ENCODE measurements around the gene PPP1R26.

DNA sequence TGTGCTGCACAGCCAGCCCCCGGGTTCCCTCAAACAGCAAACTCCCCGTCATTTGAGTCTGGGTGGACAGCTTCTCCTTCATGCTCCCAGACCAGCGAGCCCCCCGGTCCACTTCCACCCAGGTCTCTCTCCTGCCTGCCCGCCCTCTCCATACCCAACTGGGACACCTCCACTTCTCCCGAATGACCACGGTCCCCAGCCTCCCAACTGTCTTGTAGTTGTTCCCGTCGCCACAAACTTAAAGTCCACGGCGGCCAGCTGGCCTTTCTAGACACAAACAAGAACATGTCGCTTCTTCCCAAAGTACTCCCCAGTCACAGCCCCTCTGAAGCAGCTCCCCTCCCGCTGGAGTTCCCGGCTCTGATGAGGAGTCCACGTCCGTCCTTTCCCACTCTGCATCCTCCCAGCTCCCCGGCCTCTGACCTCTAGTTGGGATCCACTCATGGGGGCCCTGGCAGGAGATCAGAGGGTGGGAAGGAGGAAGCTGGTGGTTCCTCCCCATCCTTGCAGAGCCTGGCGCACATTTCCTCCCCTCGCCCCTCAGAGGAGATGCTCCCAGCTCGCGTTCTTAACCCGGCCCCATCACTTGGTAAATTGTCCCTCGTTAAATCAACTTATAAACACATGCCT lies 24.1 kb upstream of the PPP1R26 start:
- TF ChIP-seq, protein P1, sequence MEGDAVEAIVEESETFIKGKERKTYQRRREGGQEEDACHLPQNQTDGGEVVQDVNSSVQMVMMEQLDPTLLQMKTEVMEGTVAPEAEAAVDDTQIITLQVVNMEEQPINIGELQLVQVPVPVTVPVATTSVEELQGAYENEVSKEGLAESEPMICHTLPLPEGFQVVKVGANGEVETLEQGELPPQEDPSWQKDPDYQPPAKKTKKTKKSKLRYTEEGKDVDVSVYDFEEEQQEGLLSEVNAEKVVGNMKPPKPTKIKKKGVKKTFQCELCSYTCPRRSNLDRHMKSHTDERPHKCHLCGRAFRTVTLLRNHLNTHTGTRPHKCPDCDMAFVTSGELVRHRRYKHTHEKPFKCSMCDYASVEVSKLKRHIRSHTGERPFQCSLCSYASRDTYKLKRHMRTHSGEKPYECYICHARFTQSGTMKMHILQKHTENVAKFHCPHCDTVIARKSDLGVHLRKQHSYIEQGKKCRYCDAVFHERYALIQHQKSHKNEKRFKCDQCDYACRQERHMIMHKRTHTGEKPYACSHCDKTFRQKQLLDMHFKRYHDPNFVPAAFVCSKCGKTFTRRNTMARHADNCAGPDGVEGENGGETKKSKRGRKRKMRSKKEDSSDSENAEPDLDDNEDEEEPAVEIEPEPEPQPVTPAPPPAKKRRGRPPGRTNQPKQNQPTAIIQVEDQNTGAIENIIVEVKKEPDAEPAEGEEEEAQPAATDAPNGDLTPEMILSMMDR (IDR thresholded peaks at IDR 0.05; ENCODE audit: low read length) = no peak
- no peak for TF ChIP-seq EZH2 (IDR thresholded peaks at IDR 0.05; ENCODE audit: borderline replicate concordance, low read length)
